ENCODE data around the gene ARHGAP6. TPM values are rescaled to one million over a fixed set of nuclear protein-coding genes. Genes with fewer than 3 reads are reported as not detected.

ARHGAP6 gene
- total and polyA plus RNA-seq, 2 of the 4 experiments (the other 2 are of a cell fraction), result 1.4 to 1.8 TPM

DNA sequence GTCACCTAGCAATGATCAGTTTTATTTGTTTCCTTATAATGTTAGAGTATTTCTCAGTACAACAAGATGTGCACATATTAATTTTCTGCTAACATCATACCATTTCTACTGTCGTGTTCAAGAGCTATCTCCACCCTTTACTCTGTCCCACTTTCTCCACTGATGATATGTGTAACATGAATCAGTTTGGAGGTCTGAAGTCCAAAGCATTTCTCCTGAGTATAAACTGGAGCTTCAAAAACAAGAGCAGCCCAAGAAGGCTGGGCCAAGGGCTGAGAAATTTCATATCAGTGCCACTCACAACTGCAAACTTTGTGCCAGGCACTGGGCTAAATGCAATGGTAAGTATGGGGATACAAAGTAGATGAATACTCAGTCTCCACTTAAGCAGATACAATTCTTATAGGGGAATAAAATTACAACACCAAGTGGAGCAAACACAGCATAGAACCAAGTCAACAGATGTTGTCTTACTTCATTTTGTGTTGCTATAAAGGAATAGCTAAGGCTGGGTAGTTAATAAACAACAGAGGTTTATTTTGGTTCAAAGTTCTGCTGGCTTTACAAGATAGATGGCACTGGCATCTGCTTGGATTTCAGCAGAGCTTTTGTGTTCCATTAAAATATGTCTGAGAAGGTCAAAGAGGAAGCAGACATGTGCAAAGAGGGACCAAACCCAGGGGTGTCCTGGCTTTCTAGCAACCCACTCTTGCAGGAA is 328.3 kb downstream of the ARHGAP6 start:
- no TSS peak for BruUV-seq (replicated peaks)
- ATAC-seq (ENCODE audit: low read depth), result no peak
- POLR2A ChIA-PET (ENCODE audit: unreplicated experiment), result no interaction called here

More for the DNA sequence above, 328.3 kb downstream of the ARHGAP6 start:
- no peak for TF ChIP-seq CEBPB (IDR thresholded peaks at IDR 0.05; ENCODE audit: low read depth, low read length)
- TF ChIP-seq RCOR1 (IDR thresholded peaks at IDR 0.05; ENCODE audit: insufficient replicate concordance, low read length), result no peak
- no peak for TF ChIP-seq POLR2A (IDR thresholded peaks at IDR 0.05; ENCODE audit: low read depth, low read length)
- TF ChIP-seq, protein P1, sequence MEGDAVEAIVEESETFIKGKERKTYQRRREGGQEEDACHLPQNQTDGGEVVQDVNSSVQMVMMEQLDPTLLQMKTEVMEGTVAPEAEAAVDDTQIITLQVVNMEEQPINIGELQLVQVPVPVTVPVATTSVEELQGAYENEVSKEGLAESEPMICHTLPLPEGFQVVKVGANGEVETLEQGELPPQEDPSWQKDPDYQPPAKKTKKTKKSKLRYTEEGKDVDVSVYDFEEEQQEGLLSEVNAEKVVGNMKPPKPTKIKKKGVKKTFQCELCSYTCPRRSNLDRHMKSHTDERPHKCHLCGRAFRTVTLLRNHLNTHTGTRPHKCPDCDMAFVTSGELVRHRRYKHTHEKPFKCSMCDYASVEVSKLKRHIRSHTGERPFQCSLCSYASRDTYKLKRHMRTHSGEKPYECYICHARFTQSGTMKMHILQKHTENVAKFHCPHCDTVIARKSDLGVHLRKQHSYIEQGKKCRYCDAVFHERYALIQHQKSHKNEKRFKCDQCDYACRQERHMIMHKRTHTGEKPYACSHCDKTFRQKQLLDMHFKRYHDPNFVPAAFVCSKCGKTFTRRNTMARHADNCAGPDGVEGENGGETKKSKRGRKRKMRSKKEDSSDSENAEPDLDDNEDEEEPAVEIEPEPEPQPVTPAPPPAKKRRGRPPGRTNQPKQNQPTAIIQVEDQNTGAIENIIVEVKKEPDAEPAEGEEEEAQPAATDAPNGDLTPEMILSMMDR (conservative IDR thresholded peaks at IDR 0.05; ENCODE audit: low read depth, low read length), result no peak
- no peak for TF ChIP-seq MXI1 (IDR thresholded peaks at IDR 0.05; ENCODE audit: borderline replicate concordance, low read depth, low read length)
- no peak for TF ChIP-seq FOS (IDR thresholded peaks at IDR 0.05; ENCODE audit: low read depth, low read length)
- no peak for TF ChIP-seq ELK1 (IDR thresholded peaks at IDR 0.05; ENCODE audit: borderline replicate concordance, low read depth, low read length)
- no peak for TF ChIP-seq USF2 (IDR thresholded peaks at IDR 0.05; ENCODE audit: low read depth, low read length)
- TF ChIP-seq RAD21 (IDR thresholded peaks at IDR 0.05; ENCODE audit: low read length), result no peak
- no peak for TF ChIP-seq MAZ (IDR thresholded peaks at IDR 0.05; ENCODE audit: borderline replicate concordance, low read depth, low read length)
- no peak for TF ChIP-seq SMC3 (IDR thresholded peaks at IDR 0.05; ENCODE audit: low read depth, low read length)
- no peak for TF ChIP-seq MAFK (IDR thresholded peaks at IDR 0.05; ENCODE audit: low read depth, low read length)
- no peak for TF ChIP-seq NFE2L2 (IDR thresholded peaks at IDR 0.05; ENCODE audit: low read depth, low read length)
- TF ChIP-seq RFX5 (IDR thresholded peaks at IDR 0.05; ENCODE audit: low read depth, low read length), result no peak
- TF ChIP-seq BHLHE40 (IDR thresholded peaks at IDR 0.05; ENCODE audit: low read depth, low read length), result no peak
- no peak for TF ChIP-seq CHD1 (IDR thresholded peaks at IDR 0.05; ENCODE audit: low read depth, low read length)
- H2BK120ac ChIP-seq (ENCODE audit: low read depth, low read length), result no peak overlapping the region
- no CpG with 5 or more reads among the region's 1 CpG for WGBS, 2 experiments (ENCODE audit: extremely low coverage in 2 of 2, insufficient read length in 1 of 2)
- no peak overlapping the region for H2AK9ac ChIP-seq (replicated peaks; ENCODE audit: low read depth, low read length, poor library complexity)
- H4K8ac ChIP-seq (ENCODE audit: low read depth in 2 of 2, low read length in 2 of 2), result no peak overlapping the region
- no peaks in the 10 kb centered on the region for H3K4me1 ChIP-seq (ENCODE audit: control insufficient read depth, insufficient read depth, low read length)
- no peak overlapping the region for H4K91ac ChIP-seq (ENCODE audit: insufficient read depth, low read depth, low read length)
- no peaks in the 10 kb centered on the region for H3K79me1 ChIP-seq (ENCODE audit: low read depth in 1 of 2, low read length in 2 of 2)
- no peaks in the 10 kb centered on the region for H4K20me1 ChIP-seq (ENCODE audit: insufficient read depth, low read length)
- no peak overlapping the region for H2AFZ ChIP-seq (replicated peaks; ENCODE audit: low read length, poor library complexity)
- intact Hi-C loops (cut with micrococcal nuclease), result no loop called here
- H3K4ac ChIP-seq (ENCODE audit: low read depth, low read length), result no peak overlapping the region
- dilution Hi-C loops (cut with HindIII; ENCODE audit: low sequenced_read_pairs, unreplicated experiment), result no loop called here
- H2BK5ac ChIP-seq (ENCODE audit: low read depth, low read length, poor library complexity, severe bottlenecking), result no peak overlapping the region
- 0 out of 2 replicates have a peak, but pooled peaks cover 2% of the 10 kb centered on the region for H3K9me3 ChIP-seq (ENCODE audit: control insufficient read depth, insufficient read depth, low read length)
- no peak overlapping the region for H4K5ac ChIP-seq (ENCODE audit: low read depth, low read length)
- H3K23ac ChIP-seq (ENCODE audit: low read depth, low read length), result no peak overlapping the region
- no peak overlapping the region for H3K56ac ChIP-seq (ENCODE audit: extremely low read depth, insufficient read depth, low read length)
- H3K4me3 ChIP-seq (ENCODE audit: insufficient read depth, low read depth, low read length), result no peak overlapping the region
- in situ Hi-C loops (cut with MboI; ENCODE audit: low sequenced_read_pairs), result no loop called here
- H3K27me3 ChIP-seq (ENCODE audit: control insufficient read depth, insufficient read depth, low read length), result no peaks in the 10 kb centered on the region
- H3K9ac ChIP-seq (ENCODE audit: low read depth, low read length), result no peak overlapping the region
- CTCF ChIA-PET, result no interaction called here
- no peaks in the 10 kb centered on the region for H3K9me1 ChIP-seq (ENCODE audit: insufficient read depth, low read length)
- no peak overlapping the region for H3K4me2 ChIP-seq (ENCODE audit: low read depth, low read length)
- H3K27ac ChIP-seq (ENCODE audit: insufficient read depth, low read length), result no peak overlapping the region
- H3K36me3 ChIP-seq (ENCODE audit: control insufficient read depth, insufficient read depth, low read length), result no peaks in the 10 kb centered on the region; the same call in 1 of the 2 replicates
- H2BK20ac ChIP-seq (ENCODE audit: low read depth, low read length), result no peak overlapping the region
- H3K18ac ChIP-seq (ENCODE audit: low read depth, low read length), result no peak overlapping the region
- H2AK5ac ChIP-seq (ENCODE audit: low read depth, low read length), result no peak overlapping the region
- H3K14ac ChIP-seq (replicated peaks; ENCODE audit: low read depth, low read length), result no peak overlapping the region
- H2BK15ac ChIP-seq (ENCODE audit: low read depth, low read length), result no peak overlapping the region
- DNase-seq, result no peak
